ENCODE data around the gene FBN1.

The FBN1 gene

DNA sequence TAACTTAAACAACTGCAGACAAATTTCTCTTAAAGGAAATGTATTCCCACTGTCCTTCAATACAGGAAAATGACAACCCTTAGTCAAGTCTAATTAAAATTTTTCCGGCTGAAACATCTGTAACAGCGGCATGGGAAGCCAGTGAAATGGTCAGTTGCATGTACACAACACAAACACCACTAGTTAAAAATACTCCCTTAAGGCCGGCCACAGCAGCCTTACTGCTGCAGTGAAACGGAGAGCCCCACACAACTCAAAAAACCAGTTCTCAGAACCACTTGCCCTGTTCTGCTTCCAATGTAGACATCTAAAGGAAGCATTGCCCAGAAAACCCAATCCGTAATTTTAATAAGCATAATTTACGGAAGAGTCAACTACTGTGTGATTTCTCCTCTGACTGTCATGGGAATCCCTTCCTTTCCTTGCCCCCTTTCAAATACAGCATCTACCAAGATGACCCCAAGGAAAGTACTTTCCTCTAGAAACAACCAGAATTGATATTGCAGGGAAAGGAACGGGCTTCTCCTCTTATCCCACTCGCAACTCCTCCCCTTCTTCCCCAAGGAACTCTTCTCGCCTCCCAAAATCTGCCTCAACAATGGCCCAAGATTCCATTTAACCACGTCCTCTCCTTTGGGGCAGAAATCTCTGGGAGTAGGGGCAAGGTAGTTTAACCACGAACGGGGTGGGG, 1.6 kb downstream of the FBN1 start:
- peaks cover 11% of the 10 kb centered on the region for H3K27me3 ChIP-seq (ENCODE audit: insufficient read depth, low read length, poor library complexity)
- H3K4me1 ChIP-seq (ENCODE audit: control insufficient read depth, low read depth, low read length): peaks cover 4% of the 10 kb centered on the region
- H3K4me3 ChIP-seq (ENCODE audit: low read length): peak overlapping the region; percentile 1
- H3K18ac ChIP-seq (ENCODE audit: low read length): no peak overlapping the region
- H2BK15ac ChIP-seq (replicated peaks; ENCODE audit: low read depth): no peak overlapping the region
- peak overlapping the region; percentile 76 for H3K4me2 ChIP-seq (ENCODE audit: low read length)
- no peak overlapping the region for H2BK5ac ChIP-seq (ENCODE audit: low read length)
- peak overlapping the region; percentile 89 for H3K56ac ChIP-seq (ENCODE audit: low read length)
- no peaks in the 10 kb centered on the region for H3K36me3 ChIP-seq (ENCODE audit: control insufficient read depth, insufficient read depth, low read length)
- H3K79me2 ChIP-seq (ENCODE audit: control insufficient read depth, insufficient read depth, low read length): no peaks in the 10 kb centered on the region
- DNase-seq: no peak
- H3K9ac ChIP-seq (ENCODE audit: low read length): peak overlapping the region; percentile 35
- peak overlapping the region; percentile 31 for H3K23ac ChIP-seq (ENCODE audit: low read length)
- H3K79me1 ChIP-seq (ENCODE audit: low read length): no peaks in the 10 kb centered on the region
- H4K8ac ChIP-seq (ENCODE audit: low read depth, low read length): no peak overlapping the region
- no peak overlapping the region for H2AK5ac ChIP-seq (ENCODE audit: low read length)
- H2BK120ac ChIP-seq (ENCODE audit: low read depth, low read length): no peak overlapping the region
- no peak overlapping the region for H4K5ac ChIP-seq (ENCODE audit: low read length)
- H3K27ac ChIP-seq (ENCODE audit: low read depth, low read length): no peak overlapping the region
- WGBS (ENCODE audit: extremely low coverage, insufficient coverage, low lambda C conversion rate): no CpG with 5 or more reads among the region's 12 CpGs
- H3K4ac ChIP-seq (ENCODE audit: low read depth, low read length): no peak overlapping the region

DNA sequence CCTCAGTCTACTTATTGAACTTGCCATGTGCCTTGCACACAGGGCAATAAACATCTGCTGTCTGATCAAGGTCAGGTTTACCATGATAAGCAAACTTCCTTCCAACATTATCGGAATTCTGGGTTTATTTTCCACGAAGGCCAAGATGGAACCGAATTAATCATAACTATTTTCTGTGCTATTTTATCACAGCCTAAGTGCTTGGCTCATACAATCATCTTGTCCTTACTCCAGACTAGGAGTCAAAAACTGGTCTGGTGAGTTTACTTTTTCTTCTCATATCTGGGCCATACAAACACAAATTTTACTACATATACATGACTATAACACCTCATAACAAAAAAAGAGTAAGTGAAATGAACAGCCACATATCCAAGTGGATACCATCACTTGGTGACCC, 2.3 kb downstream of the FBN1 start:
- DNase-seq: no peak

DNA sequence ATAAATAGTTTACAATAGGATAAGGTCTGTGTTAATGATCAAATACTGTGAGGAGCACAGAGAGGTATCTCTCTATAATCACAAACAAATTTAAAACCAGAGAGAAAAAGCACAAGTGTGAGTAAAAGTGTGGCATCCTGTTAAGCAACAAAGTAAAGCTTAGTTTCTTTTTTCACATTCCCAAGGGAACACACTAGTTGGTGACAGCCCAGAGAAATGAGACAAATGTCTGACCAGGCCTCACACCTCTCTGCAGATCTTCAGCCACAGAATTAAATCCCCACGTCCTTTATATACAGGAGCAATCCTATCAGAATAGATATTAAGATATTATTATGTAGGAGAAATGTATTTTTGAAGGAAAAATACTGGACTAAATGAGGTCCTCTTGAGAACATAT, 2.7 kb downstream of the FBN1 start:
- H2BK15ac ChIP-seq (replicated peaks; ENCODE audit: low read depth): no peak overlapping the region
- no CpG with 5 or more reads among the region's 1 CpG for WGBS (ENCODE audit: extremely low coverage, insufficient coverage, low lambda C conversion rate)
- no peaks in the 10 kb centered on the region for H3K36me3 ChIP-seq (ENCODE audit: control insufficient read depth, insufficient read depth, low read length)
- H3K9ac ChIP-seq (ENCODE audit: low read length): no peak overlapping the region
- no peak overlapping the region for H3K27ac ChIP-seq (ENCODE audit: low read depth, low read length)
- peaks cover 11% of the 10 kb centered on the region for H3K27me3 ChIP-seq (ENCODE audit: insufficient read depth, low read length, poor library complexity)
- no peak overlapping the region for H3K18ac ChIP-seq (ENCODE audit: low read length)
- no peak overlapping the region for H4K8ac ChIP-seq (ENCODE audit: low read depth, low read length)
- peaks cover 4% of the 10 kb centered on the region for H3K4me1 ChIP-seq (ENCODE audit: control insufficient read depth, low read depth, low read length)
- no peak overlapping the region for H3K4me3 ChIP-seq (ENCODE audit: low read length)
- no peak overlapping the region for H2BK5ac ChIP-seq (ENCODE audit: low read length)
- H2AK5ac ChIP-seq (ENCODE audit: low read length): no peak overlapping the region
- H3K56ac ChIP-seq (ENCODE audit: low read length): no peak overlapping the region
- no peaks in the 10 kb centered on the region for H3K79me1 ChIP-seq (ENCODE audit: low read length)
- H3K79me2 ChIP-seq (ENCODE audit: control insufficient read depth, insufficient read depth, low read length): no peaks in the 10 kb centered on the region
- no peak overlapping the region for H3K23ac ChIP-seq (ENCODE audit: low read length)
- no peak overlapping the region for H2BK120ac ChIP-seq (ENCODE audit: low read depth, low read length)
- no peak for DNase-seq
- no peak overlapping the region for H3K4me2 ChIP-seq (ENCODE audit: low read length)
- no peak overlapping the region for H3K4ac ChIP-seq (ENCODE audit: low read depth, low read length)
- no peak overlapping the region for H4K5ac ChIP-seq (ENCODE audit: low read length)

More for the DNA sequence above, 2.3 kb downstream of the FBN1 start:
- no peaks in the 10 kb centered on the region for H3K79me1 ChIP-seq (ENCODE audit: low read length)
- no peaks in the 10 kb centered on the region for H3K79me2 ChIP-seq (ENCODE audit: control insufficient read depth, insufficient read depth, low read length)
- no peak overlapping the region for H3K56ac ChIP-seq (ENCODE audit: low read length)
- no peak overlapping the region for H3K23ac ChIP-seq (ENCODE audit: low read length)
- no peak overlapping the region for H2BK120ac ChIP-seq (ENCODE audit: low read depth, low read length)
- no peak overlapping the region for H3K9ac ChIP-seq (ENCODE audit: low read length)
- no peak overlapping the region for H3K4ac ChIP-seq (ENCODE audit: low read depth, low read length)
- WGBS (ENCODE audit: extremely low coverage, insufficient coverage, low lambda C conversion rate): no CpG with 5 or more reads among the region's 3 CpGs
- H4K5ac ChIP-seq (ENCODE audit: low read length): no peak overlapping the region
- H2BK5ac ChIP-seq (ENCODE audit: low read length): no peak overlapping the region
- H3K4me3 ChIP-seq (ENCODE audit: low read length): no peak overlapping the region
- no peak overlapping the region for H4K8ac ChIP-seq (ENCODE audit: low read depth, low read length)
- H3K18ac ChIP-seq (ENCODE audit: low read length): no peak overlapping the region
- H3K4me2 ChIP-seq (ENCODE audit: low read length): no peak overlapping the region
- no peak overlapping the region for H2BK15ac ChIP-seq (replicated peaks; ENCODE audit: low read depth)
- H2AK5ac ChIP-seq (ENCODE audit: low read length): no peak overlapping the region
- H3K27ac ChIP-seq (ENCODE audit: low read depth, low read length): no peak overlapping the region
- no peaks in the 10 kb centered on the region for H3K36me3 ChIP-seq (ENCODE audit: control insufficient read depth, insufficient read depth, low read length)
- peaks cover 11% of the 10 kb centered on the region for H3K27me3 ChIP-seq (ENCODE audit: insufficient read depth, low read length, poor library complexity)
- H3K4me1 ChIP-seq (ENCODE audit: control insufficient read depth, low read depth, low read length): peaks cover 4% of the 10 kb centered on the region

DNA sequence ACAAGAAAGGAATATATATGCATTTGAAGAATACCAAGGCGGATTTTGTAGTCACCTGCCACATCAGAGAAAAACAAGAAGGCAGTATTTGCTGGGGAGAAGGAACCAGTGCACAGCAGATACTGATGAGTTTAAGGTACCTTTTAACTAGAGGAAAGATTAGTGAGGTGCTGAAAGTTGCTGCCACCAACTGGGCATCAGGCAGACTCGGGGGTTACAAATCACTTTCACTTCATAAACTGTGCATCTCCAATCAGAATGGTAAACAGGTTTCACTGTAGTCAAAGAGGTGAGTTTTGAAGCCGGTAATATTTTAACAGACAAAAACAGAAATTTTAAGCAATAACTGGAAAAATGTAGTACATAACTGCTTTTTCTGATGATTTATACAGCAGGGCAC, 4.1 kb downstream of the FBN1 start:
- Histone ChIP-seq H2BK120ac (ENCODE audit: low read depth, low read length) (no peak overlapping the region), H3K27ac (ENCODE audit: low read depth, low read length) (no peak overlapping the region), H3K79me2 (ENCODE audit: control insufficient read depth, insufficient read depth, low read length) (no peaks in the 10 kb centered on the region), H3K23ac (ENCODE audit: low read length) (no peak overlapping the region), H3K36me3 (ENCODE audit: control insufficient read depth, insufficient read depth, low read length) (no peaks in the 10 kb centered on the region), H3K9ac (ENCODE audit: low read length) (no peak overlapping the region), H3K79me1 (ENCODE audit: low read length) (no peaks in the 10 kb centered on the region), H4K8ac (ENCODE audit: low read depth, low read length) (no peak overlapping the region), H3K18ac (ENCODE audit: low read length) (no peak overlapping the region), H2BK5ac (ENCODE audit: low read length) (no peak overlapping the region), H3K4me3 (ENCODE audit: low read length) (no peak overlapping the region), H2AK5ac (ENCODE audit: low read length) (no peak overlapping the region), H3K4ac (ENCODE audit: low read depth, low read length) (no peak overlapping the region), H2BK15ac (replicated peaks; ENCODE audit: low read depth) (no peak overlapping the region), H3K4me1 (ENCODE audit: control insufficient read depth, low read depth, low read length) (peaks cover 4% of the 10 kb centered on the region), H3K56ac (ENCODE audit: low read length) (no peak overlapping the region), H3K4me2 (ENCODE audit: low read length) (no peak overlapping the region), H3K27me3 (ENCODE audit: insufficient read depth, low read length, poor library complexity) (peaks cover 11% of the 10 kb centered on the region), H4K5ac (ENCODE audit: low read length) (no peak overlapping the region)
- DNase-seq: no peak
- no CpG with 5 or more reads among the region's 3 CpGs for WGBS (ENCODE audit: extremely low coverage, insufficient coverage, low lambda C conversion rate)

DNA sequence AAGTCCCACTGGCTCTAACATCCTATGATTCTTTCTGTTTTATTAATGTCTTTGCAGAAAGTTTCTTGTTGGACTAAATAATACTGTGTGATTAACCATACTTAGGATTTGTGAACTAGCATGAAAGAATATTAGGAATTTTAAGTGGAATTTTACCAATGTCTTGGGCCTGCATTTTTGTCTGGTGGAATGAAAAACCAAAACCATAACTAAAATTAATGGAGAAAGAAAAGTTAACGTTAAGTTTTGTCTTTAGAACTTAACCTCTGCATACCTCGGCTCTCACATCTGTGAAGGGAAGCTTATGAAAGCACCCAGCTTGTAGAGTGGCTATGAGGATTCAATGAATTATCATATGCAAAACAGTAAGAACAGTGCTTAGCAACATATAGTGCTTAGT, 6.5 kb downstream of the FBN1 start:
- whole genome bisulfite sequencing (ENCODE audit: extremely low coverage, insufficient coverage, low lambda C conversion rate): no CpG with 5 or more reads among the region's 2 CpGs
- Histone ChIP-seq H2AK5ac (ENCODE audit: low read length) (no peak overlapping the region), H3K23ac (ENCODE audit: low read length) (no peak overlapping the region), H3K27me3 (ENCODE audit: insufficient read depth, low read length, poor library complexity) (peaks cover 9% of the 10 kb centered on the region), H4K8ac (ENCODE audit: low read depth, low read length) (no peak overlapping the region), H3K4ac (ENCODE audit: low read depth, low read length) (no peak overlapping the region), H3K4me2 (ENCODE audit: low read length) (no peak overlapping the region), H3K4me3 (ENCODE audit: low read length) (no peak overlapping the region), H2BK15ac (replicated peaks; ENCODE audit: low read depth) (no peak overlapping the region), H2BK5ac (ENCODE audit: low read length) (no peak overlapping the region), H3K9ac (ENCODE audit: low read length) (no peak overlapping the region), H3K18ac (ENCODE audit: low read length) (no peak overlapping the region), H3K4me1 (ENCODE audit: control insufficient read depth, low read depth, low read length) (peaks cover 1% of the 10 kb centered on the region), H2BK120ac (ENCODE audit: low read depth, low read length) (no peak overlapping the region), H3K79me2 (ENCODE audit: control insufficient read depth, insufficient read depth, low read length) (no peaks in the 10 kb centered on the region), H3K56ac (ENCODE audit: low read length) (no peak overlapping the region), H3K27ac (ENCODE audit: low read depth, low read length) (no peak overlapping the region), H3K79me1 (ENCODE audit: low read length) (no peaks in the 10 kb centered on the region), H3K36me3 (ENCODE audit: control insufficient read depth, insufficient read depth, low read length) (no peaks in the 10 kb centered on the region), H4K5ac (ENCODE audit: low read length) (no peak overlapping the region)
- DNase-seq: no peak

DNA sequence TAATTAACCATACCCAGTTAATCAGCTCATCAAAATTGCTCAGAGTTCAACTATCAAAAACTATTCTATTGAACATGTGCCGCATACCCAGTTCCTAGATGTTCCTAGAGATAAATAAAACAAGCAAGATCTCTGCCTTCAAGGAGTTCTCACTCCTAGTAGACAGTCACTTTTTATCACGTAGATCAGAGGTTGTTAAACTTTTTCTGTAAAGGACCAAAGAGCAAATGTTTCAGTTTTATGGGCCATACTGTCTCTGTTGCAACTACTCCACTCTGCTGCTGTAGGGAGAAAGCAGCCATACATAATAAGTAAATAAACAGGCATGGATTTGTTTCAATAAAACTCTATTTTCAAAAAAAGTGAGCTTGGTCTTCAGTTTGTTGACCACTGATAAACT, 7.9 kb downstream of the FBN1 start:
- Histone ChIP-seq H3K79me2 (ENCODE audit: control insufficient read depth, insufficient read depth, low read length) (no peaks in the 10 kb centered on the region), H3K27me3 (ENCODE audit: insufficient read depth, low read length, poor library complexity) (peaks cover under 1% of the 10 kb centered on the region), H3K56ac (ENCODE audit: low read length) (no peak overlapping the region), H3K9ac (ENCODE audit: low read length) (no peak overlapping the region), H3K79me1 (ENCODE audit: low read length) (no peaks in the 10 kb centered on the region), H3K23ac (ENCODE audit: low read length) (no peak overlapping the region), H3K4ac (ENCODE audit: low read depth, low read length) (no peak overlapping the region), H4K8ac (ENCODE audit: low read depth, low read length) (no peak overlapping the region), H3K4me2 (ENCODE audit: low read length) (no peak overlapping the region), H3K4me3 (ENCODE audit: low read length) (no peak overlapping the region), H3K4me1 (ENCODE audit: control insufficient read depth, low read depth, low read length) (no peaks in the 10 kb centered on the region), H2AK5ac (ENCODE audit: low read length) (no peak overlapping the region), H3K36me3 (ENCODE audit: control insufficient read depth, insufficient read depth, low read length) (no peaks in the 10 kb centered on the region), H2BK5ac (ENCODE audit: low read length) (no peak overlapping the region), H2BK15ac (replicated peaks; ENCODE audit: low read depth) (no peak overlapping the region), H4K5ac (ENCODE audit: low read length) (no peak overlapping the region), H2BK120ac (ENCODE audit: low read depth, low read length) (no peak overlapping the region), H3K18ac (ENCODE audit: low read length) (no peak overlapping the region), H3K27ac (ENCODE audit: low read depth, low read length) (no peak overlapping the region)
- DNase-seq: no peak
- WGBS (ENCODE audit: extremely low coverage, insufficient coverage, low lambda C conversion rate): no CpG with 5 or more reads among the region's 2 CpGs

Data from mesendoderm (in vitro differentiated cells).